Measurements from ENCODE around the gene CYB561. TPM values are rescaled to one million over a fixed set of nuclear protein-coding genes. Genes with fewer than 3 reads are reported as not detected.

The CYB561 gene
- total and polyA plus RNA-seq, 2 of the 4 experiments (the other 2 are of a cell fraction): 2.5 to 3.0 TPM

DNA sequence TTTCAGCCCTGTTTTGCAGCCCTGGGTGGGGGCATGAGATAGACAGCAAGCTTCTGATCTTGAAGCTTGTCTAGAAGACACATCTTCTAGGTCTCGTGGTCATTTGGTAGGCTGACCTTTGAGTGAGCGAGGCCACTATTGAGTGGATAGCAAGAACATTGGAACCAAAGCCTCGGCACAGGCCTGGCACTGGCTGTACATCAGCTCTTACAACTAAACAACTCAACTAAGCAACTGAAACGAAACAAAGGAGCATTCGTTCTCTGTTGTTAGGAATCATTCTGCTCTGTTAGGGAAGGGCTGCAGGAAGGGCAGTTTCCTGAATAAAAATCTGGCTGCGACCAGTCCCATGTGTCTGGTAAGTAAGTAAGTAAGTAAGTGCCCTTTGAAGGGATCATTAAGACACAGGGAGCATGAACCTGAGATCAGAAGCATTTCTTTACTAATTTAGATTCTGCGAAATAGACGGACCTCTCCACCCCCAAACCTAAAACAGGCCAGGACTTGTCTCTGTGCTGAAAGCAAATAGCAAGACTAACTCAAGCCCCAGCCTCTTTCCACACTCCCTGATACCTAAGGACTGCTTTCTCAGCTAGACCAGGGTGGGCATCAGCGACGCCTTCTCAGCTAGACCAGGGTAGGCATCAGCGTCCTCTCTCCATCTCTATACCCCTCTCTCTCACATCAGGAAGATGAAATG, 22.7 kb downstream of the CYB561 start:
- Histone ChIP-seq H2BK15ac (ENCODE audit: low read depth, low read length) (no peak overlapping the region), H3K4me3 (ENCODE audit: insufficient read depth, low read depth, low read length) (no peak overlapping the region), H2BK5ac (ENCODE audit: low read depth, low read length, poor library complexity, severe bottlenecking) (no peak overlapping the region), H3K18ac (ENCODE audit: low read depth, low read length) (no peak overlapping the region), H3K9ac (ENCODE audit: low read depth, low read length) (no peak overlapping the region), H4K8ac (ENCODE audit: low read depth in 2 of 2, low read length in 2 of 2) (no peak overlapping the region), H3K14ac (replicated peaks; ENCODE audit: low read depth, low read length) (no peak overlapping the region), H3K9me1 (ENCODE audit: insufficient read depth, low read length) (peaks cover 4% of the 10 kb centered on the region), H4K20me1 (ENCODE audit: insufficient read depth, low read length) (peaks cover 4% of the 10 kb centered on the region; the same call in 1 of the 2 replicates), H2BK20ac (ENCODE audit: low read depth, low read length) (no peak overlapping the region), H3K36me3 (ENCODE audit: control insufficient read depth, insufficient read depth, low read length) (peaks cover 47% of the 10 kb centered on the region), H3K79me1 (ENCODE audit: low read depth in 1 of 2, low read length in 2 of 2) (peaks cover 0 to 8% of the 10 kb centered on the region in 2 experiments; a peak in 1 of 4 replicates), H3K27ac (ENCODE audit: insufficient read depth, low read length) (no peak overlapping the region), H4K5ac (ENCODE audit: low read depth, low read length) (no peak overlapping the region), H2BK120ac (ENCODE audit: low read depth, low read length) (no peak overlapping the region), H3K56ac (ENCODE audit: extremely low read depth, insufficient read depth, low read length) (no peak overlapping the region), H2AK9ac (replicated peaks; ENCODE audit: low read depth, low read length, poor library complexity) (no peak overlapping the region), H3K4me2 (ENCODE audit: low read depth, low read length) (no peak overlapping the region), H3K23ac (ENCODE audit: low read depth, low read length) (no peak overlapping the region), H3K27me3 (ENCODE audit: control insufficient read depth, insufficient read depth, low read length) (no peaks in the 10 kb centered on the region), H3K4me1 (ENCODE audit: control insufficient read depth, insufficient read depth, low read length) (peaks cover 5% of the 10 kb centered on the region; the same call in 1 of the 2 replicates), H4K91ac (ENCODE audit: insufficient read depth, low read depth, low read length) (no peak overlapping the region), H3K4ac (ENCODE audit: low read depth, low read length) (no peak overlapping the region), H2AFZ (replicated peaks; ENCODE audit: low read length, poor library complexity) (no peak overlapping the region), H2AK5ac (ENCODE audit: low read depth, low read length) (no peak overlapping the region), H3K9me3 (ENCODE audit: control insufficient read depth, insufficient read depth, low read length) (no peaks in the 10 kb centered on the region)
- POLR2A ChIA-PET (ENCODE audit: unreplicated experiment): no interaction called here
- TF ChIP-seq RCOR1 (IDR thresholded peaks at IDR 0.05; ENCODE audit: insufficient replicate concordance, low read length) (no peak), MAFK (IDR thresholded peaks at IDR 0.05; ENCODE audit: low read depth, low read length) (no peak), FOS (IDR thresholded peaks at IDR 0.05; ENCODE audit: low read depth, low read length) (no peak), RAD21 (IDR thresholded peaks at IDR 0.05; ENCODE audit: low read length) (no peak), CEBPB (IDR thresholded peaks at IDR 0.05; ENCODE audit: low read depth, low read length) (no peak), POLR2A (IDR thresholded peaks at IDR 0.05; ENCODE audit: low read depth, low read length) (no peak), MXI1 (IDR thresholded peaks at IDR 0.05; ENCODE audit: borderline replicate concordance, low read depth, low read length) (no peak), SMC3 (IDR thresholded peaks at IDR 0.05; ENCODE audit: low read depth, low read length) (no peak), MAZ (IDR thresholded peaks at IDR 0.05; ENCODE audit: borderline replicate concordance, low read depth, low read length) (no peak)
- TF ChIP-seq, protein P1, sequence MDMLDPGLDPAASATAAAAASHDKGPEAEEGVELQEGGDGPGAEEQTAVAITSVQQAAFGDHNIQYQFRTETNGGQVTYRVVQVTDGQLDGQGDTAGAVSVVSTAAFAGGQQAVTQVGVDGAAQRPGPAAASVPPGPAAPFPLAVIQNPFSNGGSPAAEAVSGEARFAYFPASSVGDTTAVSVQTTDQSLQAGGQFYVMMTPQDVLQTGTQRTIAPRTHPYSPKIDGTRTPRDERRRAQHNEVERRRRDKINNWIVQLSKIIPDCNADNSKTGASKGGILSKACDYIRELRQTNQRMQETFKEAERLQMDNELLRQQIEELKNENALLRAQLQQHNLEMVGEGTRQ (IDR thresholded peaks at IDR 0.05; ENCODE audit: low read depth, low read length): no peak
- DNase-seq (no peak), ATAC-seq (ENCODE audit: low read depth) (no peak)
- in situ Hi-C loops (cut with MboI; ENCODE audit: low sequenced_read_pairs): loop anchor here (5.0 kb wide), 1 partner anchor 189 kb away; no protein-coding TSS in a partner anchor
- CTCF ChIA-PET: no interaction called here
- BruUV-seq (replicated peaks): no TSS peak
- dilution Hi-C loops (cut with HindIII; ENCODE audit: low sequenced_read_pairs, unreplicated experiment): no loop called here
- WGBS, 2 experiments (ENCODE audit: extremely low coverage in 2 of 2, insufficient read length in 1 of 2): no CpG with 5 or more reads among the region's 11 CpGs
- intact Hi-C loops (cut with micrococcal nuclease): no loop called here

Data from IMR-90 (cell line).